Activated CD4-positive, CD25-positive, alpha-beta regulatory T cell treated with anti-CD3 and anti-CD28 coated beads, Interleukin-2, amount 50 U/mL, for 24 hours (primary cell): ENCODE measurements around the gene LRG1.

Experiments used
- ATAC-seq, 2 donors: fragments of 150-1000 bp; cut with Tn5 transposase; one replicate each; pipeline ENCODE4 v1.10.0; 2021; ENCODE audit warnings: mild to moderate bottlenecking in 1 of 2, moderate library complexity in 1 of 2

LRG1 gene

DNA sequence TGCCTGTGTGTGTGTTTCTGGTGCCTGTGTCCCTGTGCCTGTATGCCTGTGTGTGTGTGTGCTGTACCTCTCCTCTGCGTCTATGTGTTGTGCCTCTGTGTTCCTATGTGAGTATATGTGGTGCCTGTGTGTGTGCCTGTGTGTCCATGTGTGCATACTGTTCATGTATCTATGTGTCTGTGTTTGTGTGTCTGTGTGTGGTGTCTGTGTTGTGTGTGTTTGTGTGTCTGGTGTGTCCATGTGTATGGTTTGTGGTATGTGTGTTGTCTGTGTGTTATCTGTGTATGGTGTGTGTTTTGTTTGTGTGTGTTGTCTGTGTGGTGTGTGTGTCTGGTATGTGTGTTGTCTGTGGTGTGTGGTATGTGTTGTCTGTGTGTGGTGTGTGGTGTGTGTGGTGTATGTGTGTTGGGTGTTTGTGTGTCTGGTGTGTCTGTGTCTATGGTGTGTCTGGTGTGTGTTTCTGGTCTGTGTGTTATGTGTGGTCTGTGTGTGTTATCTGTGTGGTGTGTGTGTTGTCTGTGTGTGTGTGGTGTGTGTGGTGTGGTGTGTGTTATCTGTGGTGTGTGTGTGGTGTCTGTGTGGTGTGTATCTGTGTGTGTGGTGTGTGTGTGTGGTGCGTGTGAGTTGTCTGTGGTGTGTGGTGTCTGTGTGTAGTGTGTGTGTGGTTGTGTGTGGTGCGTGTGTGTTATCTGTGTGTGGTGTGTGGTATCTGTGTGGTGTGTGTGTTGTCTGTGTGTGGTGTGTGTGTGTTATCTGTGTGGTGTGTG, 47.3 kb downstream of the LRG1 start:
- no peak for ATAC-seq

DNA sequence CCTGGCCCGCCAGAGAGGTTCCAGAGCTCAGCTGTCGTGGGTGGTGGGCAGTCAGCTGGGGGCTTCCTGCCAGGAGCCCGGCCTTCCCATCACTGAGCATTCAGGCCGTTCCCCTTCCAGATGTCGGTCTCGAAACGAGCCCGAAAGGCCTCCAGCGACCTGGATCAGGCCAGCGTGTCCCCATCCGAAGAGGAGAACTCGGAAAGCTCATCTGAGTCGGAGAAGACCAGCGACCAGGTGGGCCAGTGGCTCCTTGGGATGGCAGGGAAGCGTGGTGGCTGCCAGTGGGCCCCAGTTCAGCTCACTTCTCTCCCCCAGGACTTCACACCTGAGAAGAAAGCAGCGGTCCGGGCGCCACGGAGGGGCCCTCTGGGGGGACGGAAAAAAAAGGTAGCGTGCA, 48.4 kb downstream of the LRG1 start:
- no peak for ATAC-seq

DNA sequence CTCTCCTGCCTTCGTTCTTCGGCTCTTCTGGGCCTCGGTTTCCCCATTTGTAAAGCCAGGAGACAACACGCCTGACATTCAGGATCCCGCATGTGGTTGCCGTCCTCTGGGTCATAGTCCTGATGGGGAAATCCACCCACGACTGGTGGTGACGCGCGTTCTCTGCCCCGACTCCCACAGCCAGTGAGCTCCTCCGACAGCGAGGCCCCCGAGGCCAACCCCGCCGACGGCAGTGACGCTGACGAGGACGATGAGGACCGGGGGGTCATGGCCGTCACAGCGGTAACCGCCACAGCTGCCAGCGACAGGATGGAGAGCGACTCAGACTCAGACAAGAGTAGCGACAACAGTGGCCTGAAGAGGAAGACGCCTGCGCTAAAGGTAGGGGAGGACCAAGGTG, 51.3 kb downstream of the LRG1 start:
- no peak for ATAC-seq

DNA sequence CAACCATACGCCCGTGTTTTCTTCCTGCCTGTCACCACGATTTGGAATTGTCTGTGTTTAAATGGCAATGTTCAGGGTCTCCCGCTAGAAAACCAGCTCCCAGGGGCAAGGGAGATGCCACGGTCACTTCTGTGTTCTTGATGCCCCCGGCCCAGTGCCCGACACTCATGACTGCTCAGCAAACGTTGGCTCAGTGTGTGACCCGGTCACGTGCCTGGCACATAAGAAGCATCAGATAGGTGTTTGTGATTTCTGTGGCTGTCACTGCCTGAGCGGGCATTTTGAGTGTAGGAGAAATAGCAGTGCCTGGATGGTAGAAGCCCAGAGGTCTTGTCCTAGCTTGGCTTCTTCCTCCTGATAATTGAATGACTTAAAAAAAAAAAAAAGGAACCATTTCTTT, 52.3 kb downstream of the LRG1 start:
- ATAC-seq: no peak
